ENCODE measurements around the gene CHD6. TPM values are rescaled to one million over a fixed set of nuclear protein-coding genes. Genes with fewer than 3 reads are reported as not detected.

CHD6 gene
- total and polyA plus RNA-seq, 2 of the 13 experiments (the other 11 are each of a cell fraction or from before 2014, with no cell fraction given) = 14.4 to 52.0 TPM

DNA sequence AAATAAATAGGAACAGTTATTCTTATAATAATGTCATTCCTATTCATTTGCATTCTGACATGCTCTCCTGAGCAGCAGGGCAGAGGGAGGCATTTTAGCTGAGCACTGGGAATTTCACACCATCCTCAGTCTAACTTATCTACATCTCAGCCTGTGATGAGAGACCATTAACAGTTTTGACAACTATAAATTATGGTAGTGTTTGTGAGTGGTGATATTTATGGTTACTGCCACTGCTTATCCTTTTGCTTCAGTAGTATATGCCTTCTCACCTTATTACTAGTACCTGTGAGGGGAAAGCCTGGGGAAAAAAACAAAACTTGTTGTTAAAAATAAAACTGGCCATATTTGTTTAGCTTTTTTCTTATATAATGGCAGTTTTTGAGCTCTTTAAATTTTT, 17.0 kb upstream of the CHD6 start (continued):
- TF ChIP-seq, protein P1, sequence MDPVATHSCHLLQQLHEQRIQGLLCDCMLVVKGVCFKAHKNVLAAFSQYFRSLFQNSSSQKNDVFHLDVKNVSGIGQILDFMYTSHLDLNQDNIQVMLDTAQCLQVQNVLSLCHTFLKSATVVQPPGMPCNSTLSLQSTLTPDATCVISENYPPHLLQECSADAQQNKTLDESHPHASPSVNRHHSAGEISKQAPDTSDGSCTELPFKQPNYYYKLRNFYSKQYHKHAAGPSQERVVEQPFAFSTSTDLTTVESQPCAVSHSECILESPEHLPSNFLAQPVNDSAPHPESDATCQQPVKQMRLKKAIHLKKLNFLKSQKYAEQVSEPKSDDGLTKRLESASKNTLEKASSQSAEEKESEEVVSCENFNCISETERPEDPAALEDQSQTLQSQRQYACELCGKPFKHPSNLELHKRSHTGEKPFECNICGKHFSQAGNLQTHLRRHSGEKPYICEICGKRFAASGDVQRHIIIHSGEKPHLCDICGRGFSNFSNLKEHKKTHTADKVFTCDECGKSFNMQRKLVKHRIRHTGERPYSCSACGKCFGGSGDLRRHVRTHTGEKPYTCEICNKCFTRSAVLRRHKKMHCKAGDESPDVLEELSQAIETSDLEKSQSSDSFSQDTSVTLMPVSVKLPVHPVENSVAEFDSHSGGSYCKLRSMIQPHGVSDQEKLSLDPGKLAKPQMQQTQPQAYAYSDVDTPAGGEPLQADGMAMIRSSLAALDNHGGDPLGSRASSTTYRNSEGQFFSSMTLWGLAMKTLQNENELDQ (CRISPR knock-in tag; IDR thresholded peaks at IDR 0.05; ENCODE audit: borderline replicate concordance) = no peak
- no peak for TF ChIP-seq ZNF451 (CRISPR knock-in tag; IDR thresholded peaks at IDR 0.05)
- no peak for TF ChIP-seq HMGXB4 (CRISPR knock-in tag; IDR thresholded peaks at IDR 0.05; ENCODE audit: borderline replicate concordance in 1 of 2, low read depth in 1 of 2)
- no peak for TF ChIP-seq TP53 (CRISPR knock-in tag; conservative IDR thresholded peaks at IDR 0.05)
- TF ChIP-seq ZSCAN31 (CRISPR knock-in tag; IDR thresholded peaks at IDR 0.05; ENCODE audit: low read depth) = no peak
- TF ChIP-seq, protein P2, sequence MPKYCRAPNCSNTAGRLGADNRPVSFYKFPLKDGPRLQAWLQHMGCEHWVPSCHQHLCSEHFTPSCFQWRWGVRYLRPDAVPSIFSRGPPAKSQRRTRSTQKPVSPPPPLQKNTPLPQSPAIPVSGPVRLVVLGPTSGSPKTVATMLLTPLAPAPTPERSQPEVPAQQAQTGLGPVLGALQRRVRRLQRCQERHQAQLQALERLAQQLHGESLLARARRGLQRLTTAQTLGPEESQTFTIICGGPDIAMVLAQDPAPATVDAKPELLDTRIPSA (CRISPR knock-in tag; IDR thresholded peaks at IDR 0.05; ENCODE audit: borderline replicate concordance) = no peak
- no peak for TF ChIP-seq ZFY (CRISPR knock-in tag; IDR thresholded peaks at IDR 0.05)
- TF ChIP-seq RBFOX2 (IDR thresholded peaks at IDR 0.05; ENCODE audit: low read depth, low read length) = no peak
- TF ChIP-seq MEIS2 (CRISPR knock-in tag; IDR thresholded peaks at IDR 0.05) = no peak
- TF ChIP-seq, protein P3, sequence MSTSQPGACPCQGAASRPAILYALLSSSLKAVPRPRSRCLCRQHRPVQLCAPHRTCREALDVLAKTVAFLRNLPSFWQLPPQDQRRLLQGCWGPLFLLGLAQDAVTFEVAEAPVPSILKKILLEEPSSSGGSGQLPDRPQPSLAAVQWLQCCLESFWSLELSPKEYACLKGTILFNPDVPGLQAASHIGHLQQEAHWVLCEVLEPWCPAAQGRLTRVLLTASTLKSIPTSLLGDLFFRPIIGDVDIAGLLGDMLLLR (CRISPR knock-in tag; IDR thresholded peaks at IDR 0.05) = no peak
- TF ChIP-seq ZNF773 (CRISPR knock-in tag; IDR thresholded peaks at IDR 0.05; ENCODE audit: borderline replicate concordance) = no peak
- no peak for TF ChIP-seq ZFAT (CRISPR knock-in tag; conservative IDR thresholded peaks at IDR 0.05)
- TF ChIP-seq, protein P4, sequence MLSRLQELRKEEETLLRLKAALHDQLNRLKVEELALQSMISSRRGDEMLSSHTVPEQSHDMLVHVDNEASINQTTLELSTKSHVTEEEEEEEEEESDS (CRISPR knock-in tag; IDR thresholded peaks at IDR 0.05; ENCODE audit: borderline replicate concordance) = no peak

Measured in HepG2 (cell line).